Esophagus muscularis mucosa (tissue), 4 donors: ENCODE results near the gene EIF1B. TPM values are rescaled to one million over a fixed set of nuclear protein-coding genes. Genes with fewer than 3 reads are reported as not detected.

Source experiments
- DNase-seq: peaks from one replicate; pipeline ENCODE4 v3.0.0-alpha.2; 2017; ENCODE audit errors: extremely low spot score
- H3K27ac ChIP-seq, 4 donors: fragments of 200-600 bp; sonication (generic); replicated peaks in 1 of 4; 1 replicate in 3 of 4; 2 replicates in 1 of 4; pipeline ENCODE4 v1.5.1; 2016 to 2019; ENCODE audit warnings: mild to moderate bottlenecking in 1 of 4
- H3K27me3 ChIP-seq, 4 donors: fragments of 200-600 bp; sonication (generic); one replicate each; pipeline versions ENCODE4 v1.5.1 to v1.6.0; 2016 to 2019
- H3K36me3 ChIP-seq, 4 donors: fragments of 200-600 bp; sonication (generic); one replicate each; pipeline ENCODE4 v1.5.1; 2016 to 2019
- H3K4me1 ChIP-seq, 4 donors: fragments of 200-600 bp; sonication (generic); one replicate each; pipeline ENCODE4 v1.5.1; 2016 to 2019
- H3K4me3 ChIP-seq, 4 donors: fragments of 200-600 bp; sonication (generic); 1 replicate in 2 of 4; 2 replicates in 2 of 4; pipeline ENCODE4 v1.5.1; 2016 to 2019; ENCODE audit warnings: mild to moderate bottlenecking in 4 of 4, moderate library complexity in 1 of 4
- H3K9me3 ChIP-seq, 4 donors: fragments of 200-600 bp; sonication (generic); 1 replicate in 3 of 4; 2 replicates in 1 of 4; pipeline ENCODE4 v1.5.1; 2016 to 2019
- CTCF ChIP-seq, 3 experiments: fragments of 200-600 bp in 2 of 3; fragments of 450-650 bp in 1 of 3; sonication (generic) in 2 of 3; IDR thresholded peaks; one replicate each; pipeline ENCODE4 v1.5.1; 2017 to 2019; ENCODE audit warnings: antibody characterized with exemption in 3 of 3, mild to moderate bottlenecking in 2 of 3, moderate library complexity in 1 of 3
- EP300 ChIP-seq: sonication (generic); formaldehyde crosslinking; IDR thresholded peaks from one replicate; pipeline ENCODE4 v1.6.1; 2017; ENCODE audit warnings: antibody characterized with exemption
- POLR2A ChIP-seq: fragments of 450-650 bp; IDR thresholded peaks from one replicate; pipeline ENCODE4 v1.6.1; 2017; ENCODE audit warnings: antibody characterized with exemption, moderate library complexity, mild to moderate bottlenecking, low read depth
- POLR2AphosphoS5 ChIP-seq, 2 donors: sonication (generic); formaldehyde crosslinking; IDR thresholded peaks; one replicate each; pipeline ENCODE4 v1.6.1; 2017; ENCODE audit warnings: antibody characterized with exemption in 2 of 2
- WGBS: methylation state at CpG from one replicate; pipeline ENCODE4 v1.1.5; 2018; 5-methylcytosine and 5-hydroxymethylcytosine counted together
- intact Hi-C: fragments of 100-400 bp; cut with DNase I; formaldehyde crosslinking; loops from one replicate; pipeline ENCODE4 v1.15.1; 2023
- total RNA-seq, 4 donors: library from RNA; depleted of rRNA; stranded (reverse); fragments of >200 nt; gene quantifications; one replicate each; pipeline versions ENCODE4 v1.1.0 to v1.2.1, GENCODE V29; 2016

EIF1B gene
- total RNA-seq, 4 donors from 2014 or later, result 26.5 to 32.5 (median 30.7) TPM

DNA sequence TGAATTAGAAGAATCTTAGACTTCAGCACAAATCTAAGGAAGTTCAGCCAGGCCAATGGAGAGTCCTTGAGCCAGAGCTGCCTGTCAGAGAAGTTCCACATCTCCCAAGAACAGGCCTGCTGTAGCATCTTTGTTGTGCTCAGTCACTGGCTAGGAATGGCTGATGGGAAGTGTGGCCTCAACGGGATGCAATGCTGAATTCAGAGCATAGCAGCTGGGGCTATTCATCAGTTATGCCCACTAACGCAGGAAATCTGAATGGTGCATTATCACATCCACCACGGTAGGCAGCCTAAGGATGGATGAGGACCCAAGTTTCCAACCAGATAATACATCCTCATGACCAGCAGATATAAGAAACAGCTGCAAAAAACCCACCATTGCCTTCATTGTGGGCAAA, 3.2 kb upstream of the EIF1B start:
- H3K27ac ChIP-seq, result no peak overlapping the region
- H3K9me3 ChIP-seq, result no peaks in the 10 kb centered on the region
- no peaks in the 10 kb centered on the region for H3K27me3 ChIP-seq
- DNase-seq, result no peak
- H3K36me3 ChIP-seq, result peaks cover 0 to 7% (median 3%) of the 10 kb centered on the region in 4 donors
- no peak for TF ChIP-seq POLR2AphosphoS5 (IDR thresholded peaks at IDR 0.05)
- no peak for TF ChIP-seq POLR2A
- no peak for TF ChIP-seq EP300
- no peak for TF ChIP-seq CTCF (IDR thresholded peaks at IDR 0.05)
- 93% methylated on average over 3 of the region's 3 CpGs for WGBS
- H3K4me3 ChIP-seq, result no peak overlapping the region
- intact Hi-C loops, result loop anchor here (5.0 kb wide), 1 partner anchor 146 kb away; no protein-coding TSS in a partner anchor
- H3K4me1 ChIP-seq, result peaks cover 22 to 30% (median 25%) of the 10 kb centered on the region in 4 donors

DNA sequence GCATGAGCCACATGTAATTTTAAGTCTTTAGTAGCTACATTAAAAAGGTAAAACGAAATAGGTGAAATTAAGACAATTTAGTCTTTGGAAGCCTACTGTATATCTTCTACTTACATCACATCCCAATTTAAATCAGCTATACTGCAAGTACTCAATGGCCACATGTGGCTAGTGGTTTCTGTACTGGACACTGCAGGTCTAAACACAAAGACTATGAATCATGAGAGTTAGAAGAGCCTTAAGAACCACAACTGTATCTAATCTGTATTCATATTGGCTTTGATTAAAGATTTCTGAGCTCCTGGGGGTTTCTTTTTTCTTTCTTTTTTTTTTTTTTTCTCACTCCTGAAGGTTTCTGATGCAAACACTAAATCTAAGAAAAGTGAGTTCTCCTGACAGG, 2.3 kb upstream of the EIF1B start:
- TF ChIP-seq POLR2AphosphoS5 (IDR thresholded peaks at IDR 0.05) (no peak), EP300 (no peak), POLR2A (no peak), CTCF (IDR thresholded peaks at IDR 0.05) (no peak)
- WGBS, result 91% methylated on average over 1 of the region's 1 CpG
- H3K4me1 ChIP-seq, result peaks cover 30 to 37% (median 32%) of the 10 kb centered on the region in 4 donors
- intact Hi-C loops, result loop anchor here (5.0 kb wide), 1 partner anchor 145 kb away; no protein-coding TSS in a partner anchor
- no peak for DNase-seq
- no peak overlapping the region for H3K27ac ChIP-seq
- H3K9me3 ChIP-seq, result no peaks in the 10 kb centered on the region
- H3K4me3 ChIP-seq, result no peak overlapping the region
- no peaks in the 10 kb centered on the region for H3K27me3 ChIP-seq
- H3K36me3 ChIP-seq, result peaks cover 1 to 15% (median 10%) of the 10 kb centered on the region in 4 donors

DNA sequence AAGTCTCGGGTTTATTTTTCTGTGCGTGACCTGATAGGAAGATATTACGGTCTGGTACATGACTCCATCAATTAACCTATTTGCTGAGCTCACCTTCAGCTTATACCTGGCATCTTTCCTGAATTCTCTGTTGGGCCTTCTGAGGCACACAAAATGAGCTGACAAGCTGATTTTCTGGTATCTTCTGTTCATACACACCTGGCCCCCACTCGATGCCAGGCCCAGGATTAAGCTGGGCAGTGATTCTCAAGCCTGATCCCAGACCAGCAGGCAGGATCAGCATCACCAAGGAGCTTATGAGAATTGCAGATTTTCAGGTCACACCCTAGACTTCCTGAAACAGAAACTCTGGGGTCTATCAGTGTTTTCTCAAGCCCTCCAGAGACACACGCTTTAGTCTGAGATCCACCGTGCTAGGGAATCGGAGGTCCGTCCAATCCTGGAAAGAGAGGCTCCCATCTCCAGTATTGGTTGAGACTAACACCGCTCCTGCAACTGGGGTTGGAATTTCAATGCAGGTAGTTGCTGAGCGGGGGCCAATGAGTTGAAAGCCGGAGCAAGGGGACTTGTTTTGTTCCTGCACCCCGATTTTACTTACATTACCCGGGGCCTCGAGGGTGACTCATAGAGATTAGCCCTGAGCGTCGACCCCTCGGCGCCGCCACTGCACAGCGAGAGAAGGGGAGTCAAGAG, 636 bp upstream of the EIF1B start:
- DNase-seq, result no peak
- H3K4me3 ChIP-seq, result peak overlapping the region; percentile 86 to 98 (median 92)
- H3K27ac ChIP-seq, result peak overlapping the region; percentile 92 to 98 (median 98)
- TF ChIP-seq POLR2A (no peak), EP300 (no peak), POLR2AphosphoS5 (IDR thresholded peaks at IDR 0.05) (no peak), CTCF (IDR thresholded peaks at IDR 0.05) (no peak)
- 30% methylated on average over 14 of the region's 20 CpGs for WGBS
- peaks cover 12 to 32% (median 26%) of the 10 kb centered on the region in 4 donors for H3K36me3 ChIP-seq
- no peaks in the 10 kb centered on the region for H3K9me3 ChIP-seq
- intact Hi-C loops, result loop anchor here (5.0 kb wide), 1 partner anchor 143 kb away; no protein-coding TSS in a partner anchor
- H3K4me1 ChIP-seq, result peaks cover 33 to 40% (median 37%) of the 10 kb centered on the region in 4 donors
- H3K27me3 ChIP-seq, result no peaks in the 10 kb centered on the region

- DNase-seq, result no peak
- Histone ChIP-seq H3K27me3 (no peaks in the 10 kb centered on the region), H3K9me3 (no peaks in the 10 kb centered on the region), H3K4me1 (peaks cover 42 to 52% (median 47%) of the 10 kb centered on the region in 4 donors), H3K4me3 (peak overlapping the region; percentile 86 to 98 (median 92)), H3K27ac (peak overlapping the region; percentile 92 to 98 (median 98)), H3K36me3 (peaks cover 12 to 44% (median 36%) of the 10 kb centered on the region in 4 donors)
- intact Hi-C loops, result loop anchor here (5.0 to 10.0 kb wide), 2 partner anchors 142 to 885 kb away; partner anchors contain the start of gene CTNNB1
- WGBS, result 0% methylated on average over 48 of the region's 49 CpGs
- TF ChIP-seq POLR2A (no peak), CTCF (IDR thresholded peaks at IDR 0.05) (no peak), POLR2AphosphoS5 (IDR thresholded peaks at IDR 0.05) (no peak), EP300 (no peak)
These were observed 603 bp downstream of the EIF1B start for GRCh38 chr3:40309925-40310695.
